ENCODE data around the gene TRMU. TPM values are rescaled to one million over a fixed set of nuclear protein-coding genes. Genes with fewer than 3 reads are reported as not detected.

The TRMU gene
- total and polyA plus RNA-seq, 2 experiments from 2014 or later: 48.3 to 70.4 TPM

DNA sequence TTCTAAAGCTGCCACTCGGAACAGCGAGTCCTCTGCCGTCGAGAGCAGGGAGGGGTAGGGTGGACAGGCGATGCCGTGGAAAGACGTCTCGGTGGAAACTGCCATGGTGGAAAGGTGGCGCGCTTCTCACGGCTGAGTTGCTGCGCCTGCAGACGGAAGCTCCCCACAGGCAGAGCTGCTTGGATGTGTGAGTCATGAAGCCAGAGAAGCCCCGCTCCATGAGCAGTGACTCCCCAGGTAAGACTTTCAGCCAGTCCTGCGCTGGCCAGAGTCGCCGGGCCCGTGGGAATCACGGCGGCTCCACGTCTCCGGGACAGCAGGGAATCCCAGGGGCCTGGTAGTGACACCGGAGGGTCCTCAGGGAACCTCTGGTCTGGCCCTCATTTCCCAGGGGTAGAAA is 4.0 kb upstream of the TRMU start (continued):
- TF ChIP-seq, protein P1, sequence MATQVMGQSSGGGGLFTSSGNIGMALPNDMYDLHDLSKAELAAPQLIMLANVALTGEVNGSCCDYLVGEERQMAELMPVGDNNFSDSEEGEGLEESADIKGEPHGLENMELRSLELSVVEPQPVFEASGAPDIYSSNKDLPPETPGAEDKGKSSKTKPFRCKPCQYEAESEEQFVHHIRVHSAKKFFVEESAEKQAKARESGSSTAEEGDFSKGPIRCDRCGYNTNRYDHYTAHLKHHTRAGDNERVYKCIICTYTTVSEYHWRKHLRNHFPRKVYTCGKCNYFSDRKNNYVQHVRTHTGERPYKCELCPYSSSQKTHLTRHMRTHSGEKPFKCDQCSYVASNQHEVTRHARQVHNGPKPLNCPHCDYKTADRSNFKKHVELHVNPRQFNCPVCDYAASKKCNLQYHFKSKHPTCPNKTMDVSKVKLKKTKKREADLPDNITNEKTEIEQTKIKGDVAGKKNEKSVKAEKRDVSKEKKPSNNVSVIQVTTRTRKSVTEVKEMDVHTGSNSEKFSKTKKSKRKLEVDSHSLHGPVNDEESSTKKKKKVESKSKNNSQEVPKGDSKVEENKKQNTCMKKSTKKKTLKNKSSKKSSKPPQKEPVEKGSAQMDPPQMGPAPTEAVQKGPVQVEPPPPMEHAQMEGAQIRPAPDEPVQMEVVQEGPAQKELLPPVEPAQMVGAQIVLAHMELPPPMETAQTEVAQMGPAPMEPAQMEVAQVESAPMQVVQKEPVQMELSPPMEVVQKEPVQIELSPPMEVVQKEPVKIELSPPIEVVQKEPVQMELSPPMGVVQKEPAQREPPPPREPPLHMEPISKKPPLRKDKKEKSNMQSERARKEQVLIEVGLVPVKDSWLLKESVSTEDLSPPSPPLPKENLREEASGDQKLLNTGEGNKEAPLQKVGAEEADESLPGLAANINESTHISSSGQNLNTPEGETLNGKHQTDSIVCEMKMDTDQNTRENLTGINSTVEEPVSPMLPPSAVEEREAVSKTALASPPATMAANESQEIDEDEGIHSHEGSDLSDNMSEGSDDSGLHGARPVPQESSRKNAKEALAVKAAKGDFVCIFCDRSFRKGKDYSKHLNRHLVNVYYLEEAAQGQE (IDR thresholded peaks at IDR 0.05; ENCODE audit: unreplicated experiment): no peak
- TF ChIP-seq EZH2 (IDR thresholded peaks at IDR 0.05; ENCODE audit: low read depth, unreplicated experiment): no peak

DNA sequence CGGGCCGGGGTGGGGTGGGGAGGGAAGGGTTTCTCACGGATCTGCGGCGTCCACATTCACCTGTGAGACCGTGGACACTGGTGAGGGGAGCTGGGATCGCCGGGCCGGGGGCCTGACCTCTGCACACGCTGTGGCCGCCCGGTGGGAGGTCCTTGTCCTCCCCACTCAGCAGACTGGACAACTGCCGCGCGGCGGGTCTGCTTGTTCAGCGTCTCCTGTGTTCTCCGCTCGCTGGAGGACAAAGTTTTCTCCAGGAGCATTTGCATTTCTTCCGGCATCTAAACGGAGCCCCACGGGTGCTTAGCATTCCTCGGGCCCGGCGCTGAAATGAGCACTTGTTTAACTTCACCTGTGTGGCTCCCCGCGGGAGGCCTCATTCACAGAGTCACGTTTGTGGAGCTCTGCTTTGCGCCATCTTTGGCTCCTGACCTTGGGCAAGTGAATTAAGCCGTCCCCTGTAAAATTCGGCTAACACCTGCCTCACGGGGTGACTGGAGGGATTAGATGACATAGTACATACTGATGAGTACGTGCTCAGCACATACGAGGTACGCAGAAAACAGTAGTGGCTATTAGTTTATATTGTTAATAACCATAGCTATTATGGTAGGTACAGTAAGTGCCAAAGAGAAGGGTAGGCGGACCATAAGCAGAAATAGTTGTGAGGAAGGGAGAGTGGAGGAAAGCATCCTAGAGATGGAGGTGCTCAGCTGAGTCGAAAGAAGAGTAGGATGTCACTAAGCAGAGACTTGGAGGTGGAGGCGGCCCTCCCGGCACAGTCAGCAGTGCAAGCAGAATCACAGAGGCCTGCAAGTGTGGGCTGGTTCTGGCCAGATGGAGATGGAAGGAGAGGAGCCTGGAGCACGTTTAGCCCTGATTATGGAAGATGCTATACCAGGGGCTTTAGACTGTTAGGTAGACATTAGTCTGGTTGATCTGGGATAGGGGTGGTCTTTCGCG is 885 bp downstream of the TRMU start:
- H4K20me1 ChIP-seq (replicated peaks; ENCODE audit: insufficient read depth): peaks cover 16% of the 10 kb centered on the region
- H3K36me3 Mint-ChIP-seq (ENCODE audit: low read depth): peaks cover 50% of the 10 kb centered on the region
- H3F3A ChIP-seq (replicated peaks; ENCODE audit: low read depth): no peaks in the 10 kb centered on the region
- H3K4me1 ChIP-seq (ENCODE audit: insufficient read depth): peaks cover 4% of the 10 kb centered on the region
- H3K4me3 ChIP-seq: peak overlapping the region; percentile 91
- H3K4me3 Mint-ChIP-seq: peak overlapping the region; percentile 97
- H3K4me1 Mint-ChIP-seq: peaks cover 17% of the 10 kb centered on the region
- H3K27me3 ChIP-seq (ENCODE audit: insufficient read depth): no peaks in the 10 kb centered on the region
- no peaks in the 10 kb centered on the region for H3K9me3 Mint-ChIP-seq
- DNase-seq (ENCODE audit: low spot score) (peak; percentile 41), ATAC-seq (peak; percentile 7; the same call in 2 of the 3 replicates)
- H3K36me3 ChIP-seq (ENCODE audit: insufficient read depth): peaks cover 23% of the 10 kb centered on the region; the same call in 1 of the 2 replicates
- H2AFZ ChIP-seq: peak overlapping the region; percentile 84; the same call in 1 of the 2 replicates
- H3K79me2 ChIP-seq (replicated peaks; ENCODE audit: insufficient read depth): peaks cover 42% of the 10 kb centered on the region
- peaks cover 13% of the 10 kb centered on the region for H3K27me3 Mint-ChIP-seq (ENCODE audit: insufficient read depth, low read depth, poor library complexity)
- H3K4me2 ChIP-seq: peak overlapping the region; percentile 91
- peak overlapping the region; percentile 91 for H3K27ac Mint-ChIP-seq
- H3K27ac ChIP-seq (ENCODE audit: low read depth): no peak overlapping the region; the same call in 1 of the 2 replicates
- no peaks in the 10 kb centered on the region for H3K9me2 ChIP-seq (ENCODE audit: insufficient read depth)
- TF ChIP-seq, protein P2, sequence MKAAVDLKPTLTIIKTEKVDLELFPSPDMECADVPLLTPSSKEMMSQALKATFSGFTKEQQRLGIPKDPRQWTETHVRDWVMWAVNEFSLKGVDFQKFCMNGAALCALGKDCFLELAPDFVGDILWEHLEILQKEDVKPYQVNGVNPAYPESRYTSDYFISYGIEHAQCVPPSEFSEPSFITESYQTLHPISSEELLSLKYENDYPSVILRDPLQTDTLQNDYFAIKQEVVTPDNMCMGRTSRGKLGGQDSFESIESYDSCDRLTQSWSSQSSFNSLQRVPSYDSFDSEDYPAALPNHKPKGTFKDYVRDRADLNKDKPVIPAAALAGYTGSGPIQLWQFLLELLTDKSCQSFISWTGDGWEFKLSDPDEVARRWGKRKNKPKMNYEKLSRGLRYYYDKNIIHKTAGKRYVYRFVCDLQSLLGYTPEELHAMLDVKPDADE (IDR thresholded peaks at IDR 0.05): no peak
- no peak for TF ChIP-seq STAT1 (IDR thresholded peaks at IDR 0.05; ENCODE audit: unreplicated experiment)
- no peak for TF ChIP-seq CREB1 (CRISPR knock-in tag; IDR thresholded peaks at IDR 0.05; ENCODE audit: low read depth)
- no peak for TF ChIP-seq EZH2 (IDR thresholded peaks at IDR 0.05; ENCODE audit: low read depth, unreplicated experiment)
- no peak for TF ChIP-seq NANOG (IDR thresholded peaks at IDR 0.05; ENCODE audit: borderline replicate concordance)
- TF ChIP-seq, protein P3, sequence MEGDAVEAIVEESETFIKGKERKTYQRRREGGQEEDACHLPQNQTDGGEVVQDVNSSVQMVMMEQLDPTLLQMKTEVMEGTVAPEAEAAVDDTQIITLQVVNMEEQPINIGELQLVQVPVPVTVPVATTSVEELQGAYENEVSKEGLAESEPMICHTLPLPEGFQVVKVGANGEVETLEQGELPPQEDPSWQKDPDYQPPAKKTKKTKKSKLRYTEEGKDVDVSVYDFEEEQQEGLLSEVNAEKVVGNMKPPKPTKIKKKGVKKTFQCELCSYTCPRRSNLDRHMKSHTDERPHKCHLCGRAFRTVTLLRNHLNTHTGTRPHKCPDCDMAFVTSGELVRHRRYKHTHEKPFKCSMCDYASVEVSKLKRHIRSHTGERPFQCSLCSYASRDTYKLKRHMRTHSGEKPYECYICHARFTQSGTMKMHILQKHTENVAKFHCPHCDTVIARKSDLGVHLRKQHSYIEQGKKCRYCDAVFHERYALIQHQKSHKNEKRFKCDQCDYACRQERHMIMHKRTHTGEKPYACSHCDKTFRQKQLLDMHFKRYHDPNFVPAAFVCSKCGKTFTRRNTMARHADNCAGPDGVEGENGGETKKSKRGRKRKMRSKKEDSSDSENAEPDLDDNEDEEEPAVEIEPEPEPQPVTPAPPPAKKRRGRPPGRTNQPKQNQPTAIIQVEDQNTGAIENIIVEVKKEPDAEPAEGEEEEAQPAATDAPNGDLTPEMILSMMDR (conservative IDR thresholded peaks at IDR 0.05; ENCODE audit: low read depth in 2 of 2): no peak
- TF ChIP-seq, protein P1 (IDR thresholded peaks at IDR 0.05; ENCODE audit: unreplicated experiment): no peak
- no peak for TF ChIP-seq ZNF114 (CRISPR knock-in tag; IDR thresholded peaks at IDR 0.05)
- TF ChIP-seq POLR2AphosphoS5 (IDR thresholded peaks at IDR 0.05; ENCODE audit: low read depth): no peak
- no peak for TF ChIP-seq JUNB (IDR thresholded peaks at IDR 0.05; ENCODE audit: unreplicated experiment)
- no peak for TF ChIP-seq ZNF331 (CRISPR knock-in tag; IDR thresholded peaks at IDR 0.05; ENCODE audit: low read depth)
- no peak for TF ChIP-seq EZH2phosphoT487 (IDR thresholded peaks at IDR 0.05; ENCODE audit: unreplicated experiment)

Data from GM23338 (cell line).